DMS53 (cell line): ENCODE measurements around the gene ZNF211.

Experiments
- DNase-seq: peaks from one replicate; lab custom pipeline; 2025; lab: John Stamatoyannopoulos, UW

Gene ZNF211

GRCh38 chr19:57632987-57633831 lies at the start of gene ZNF211:
Gene ZNF211 (plus strand): TSS chr19:57633168. CDS start chr19:57633347, 179 bp downstream.
- DNase-seq = peak; percentile 96

DNA sequence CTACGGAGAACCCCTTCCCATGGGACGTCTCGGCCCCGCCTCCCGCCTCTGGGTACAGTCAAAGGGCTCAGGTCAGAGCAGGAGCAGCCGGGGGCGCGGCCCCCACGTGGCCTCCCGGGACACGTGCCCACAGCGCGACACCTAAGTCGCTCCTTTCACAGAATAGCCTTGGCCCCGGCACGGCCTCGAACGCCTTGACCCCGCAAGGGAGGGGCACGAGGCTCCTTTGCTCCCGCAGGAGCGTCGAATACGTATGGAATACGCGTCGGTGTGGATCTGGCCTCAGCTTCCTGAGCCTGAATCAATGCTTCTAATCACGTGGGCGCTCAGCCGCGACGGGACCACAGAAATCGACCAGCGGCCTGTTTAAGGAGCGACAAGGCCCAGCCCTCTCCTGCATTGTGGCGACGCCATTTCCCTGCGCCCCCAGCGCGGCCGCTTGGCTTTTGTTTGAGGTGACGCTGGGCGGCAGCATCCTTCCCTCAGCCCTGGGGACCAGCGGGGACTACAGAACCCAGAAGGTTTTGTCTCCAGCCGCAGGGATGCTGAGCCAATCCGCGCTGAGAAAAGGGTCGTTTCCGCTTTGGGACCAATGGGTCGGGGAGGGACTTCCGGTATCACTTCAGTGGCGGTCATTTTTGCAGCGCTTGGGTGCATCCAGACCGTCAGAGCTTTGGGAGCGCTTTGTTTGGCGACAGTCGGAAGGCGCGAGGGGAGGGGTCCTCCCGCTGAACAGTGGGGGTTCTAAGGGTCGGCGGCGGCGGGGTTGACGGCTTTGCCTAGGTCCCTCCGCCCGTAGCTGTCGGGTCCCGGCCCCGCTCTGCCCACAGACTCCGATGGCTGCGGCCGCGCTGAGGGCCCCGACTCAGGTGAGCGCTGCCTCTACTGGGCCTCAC lies 49.2 kb upstream of the ZNF211 start, which contains the start of gene ZIK1:
TSS of gene ZIK1 (plus strand) at position 625 of the 896 bp plus-strand sequence. CDS start at position 837, 212 bp downstream.
- DNase-seq = peak; percentile 97

- DNase-seq = no peak
These were observed 45.4 kb upstream of the ZNF211 start for GRCh38 chr19:57587529-57587928.

DNA sequence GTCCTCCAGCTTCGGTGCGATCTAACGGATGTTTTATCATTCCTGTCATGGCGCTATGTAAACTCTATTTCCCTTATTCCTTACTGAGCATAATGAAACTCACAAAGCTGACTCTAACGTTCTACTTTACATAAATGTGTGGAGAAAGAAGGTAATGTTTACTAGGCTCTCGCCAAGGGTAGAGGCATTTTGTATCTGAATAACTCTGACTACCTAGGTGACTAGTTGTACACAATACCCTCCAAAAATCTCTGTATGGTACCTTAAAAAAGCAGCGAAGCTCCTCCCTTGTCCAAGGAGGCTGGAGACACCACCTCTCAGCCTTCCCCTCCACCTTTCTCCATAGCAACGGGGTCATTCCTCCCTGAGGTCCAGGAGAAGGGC lies 33.6 kb upstream of the ZNF211 start:
- DNase-seq = no peak

DNA sequence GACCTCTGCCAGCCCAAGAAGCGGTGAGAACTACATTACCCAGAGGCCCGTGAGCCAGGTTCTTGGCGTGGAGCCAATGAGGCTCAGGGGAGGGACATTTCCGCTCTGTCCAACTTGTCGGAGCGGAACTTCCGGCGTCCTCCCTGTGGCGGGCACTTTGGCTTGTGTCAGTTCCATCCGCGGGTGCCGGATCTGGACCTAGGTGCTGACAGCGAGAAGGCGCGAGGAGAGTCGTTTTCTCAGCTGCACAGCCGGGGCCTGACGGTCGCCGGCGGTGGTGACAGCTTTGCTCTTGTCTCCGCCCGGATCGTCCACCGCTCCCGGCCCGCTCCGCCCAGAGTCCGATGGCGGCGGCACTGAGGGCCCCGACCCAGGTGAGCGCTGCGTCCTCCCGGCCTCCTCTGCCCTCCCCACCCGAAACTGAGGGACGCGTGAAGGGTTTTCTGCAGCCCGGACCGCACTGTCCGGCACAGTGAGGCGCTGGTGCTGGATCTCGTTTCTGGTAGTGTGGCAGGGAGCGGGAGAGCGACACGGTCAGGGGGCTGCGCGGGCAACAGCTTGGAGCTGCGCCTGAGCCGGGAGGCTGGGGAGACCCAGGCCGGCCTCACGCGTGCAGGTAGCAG lies 33.1 kb upstream of the ZNF211 start, which contains the start of gene ZNF530:
TSS of gene ZNF530 (plus strand) at position 125 of the 623 bp plus-strand sequence. CDS start 4,461 bp downstream, outside the sequence.
- DNase-seq = peak; percentile 96

GRCh38 chr19:57606931-57607330 lies 26.0 kb upstream of the ZNF211 start:
- DNase-seq = no peak

- peak; percentile 22 for DNase-seq
These were observed 21.9 kb upstream of the ZNF211 start for GRCh38 chr19:57611113-57611512.

DNA sequence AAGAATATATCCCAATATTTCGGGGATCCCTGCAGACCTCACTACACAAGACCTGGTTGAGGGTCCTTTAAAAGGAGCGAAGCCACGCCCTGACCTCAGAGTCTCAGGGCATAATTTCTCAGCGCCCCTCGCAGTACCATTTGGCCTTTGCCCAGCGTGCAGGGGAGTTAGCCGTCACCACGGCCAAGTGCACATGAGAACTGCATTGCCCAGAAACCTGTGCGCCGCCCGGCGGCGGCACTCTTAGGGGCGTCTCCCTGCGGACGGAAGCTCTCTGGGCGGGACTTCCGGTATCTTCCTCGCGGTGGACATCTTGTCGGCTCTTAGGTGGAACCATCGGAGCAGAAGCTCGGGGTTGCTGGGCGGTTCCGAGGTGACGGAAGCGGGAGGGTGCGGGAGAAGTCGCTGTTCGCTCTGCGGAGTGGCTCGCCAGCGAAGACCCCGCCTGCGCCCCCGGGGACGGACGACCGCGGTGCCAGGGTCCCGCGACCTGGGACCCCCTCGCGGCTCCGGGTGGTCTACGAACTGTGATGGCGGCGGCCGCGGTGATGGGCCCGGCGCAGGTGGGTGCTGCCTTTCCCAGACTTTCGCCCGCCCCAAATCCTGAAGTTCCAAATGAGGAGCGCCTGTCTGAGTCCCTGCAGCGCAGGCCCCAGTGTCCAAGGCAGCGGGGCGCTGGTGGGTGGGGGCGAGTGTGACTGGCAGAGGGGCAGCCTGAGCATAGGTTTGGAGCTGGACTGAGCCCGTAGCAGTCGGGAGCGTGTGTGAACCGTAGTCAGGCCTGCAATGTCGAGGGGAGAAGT lies 18.8 kb upstream of the ZNF211 start, which contains the start of gene ZNF134:
TSS of gene ZNF134 (plus strand) at position 302 of the 803 bp plus-strand sequence. CDS start 5,227 bp downstream, outside the sequence.
- DNase-seq = peak; percentile 95

GRCh38 chr19:57615346-57615745 lies 17.6 kb upstream of the ZNF211 start:
- DNase-seq = no peak

GRCh38 chr19:57620673-57621348 lies 12.2 kb upstream of the ZNF211 start:
- peak; percentile 29 for DNase-seq

DNA sequence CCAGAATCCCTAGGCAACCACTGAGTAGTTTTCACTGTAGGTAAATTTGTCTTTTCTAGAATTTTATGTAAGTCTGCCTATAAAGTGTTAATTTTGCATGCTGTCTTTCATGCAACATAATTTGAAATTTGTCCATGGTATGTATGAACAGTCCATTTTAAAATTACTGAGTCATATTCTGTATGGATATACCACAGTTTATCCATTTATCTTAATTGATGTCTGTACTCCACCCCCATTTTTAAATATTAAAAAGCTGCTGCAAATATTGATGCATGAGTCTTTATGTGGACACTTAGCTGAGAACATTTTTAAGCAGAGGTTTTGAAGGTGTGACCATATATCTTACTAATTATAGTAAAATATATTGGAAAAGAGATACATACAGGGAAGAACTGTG lies 9.9 kb upstream of the ZNF211 start:
- DNase-seq = no peak

DNA sequence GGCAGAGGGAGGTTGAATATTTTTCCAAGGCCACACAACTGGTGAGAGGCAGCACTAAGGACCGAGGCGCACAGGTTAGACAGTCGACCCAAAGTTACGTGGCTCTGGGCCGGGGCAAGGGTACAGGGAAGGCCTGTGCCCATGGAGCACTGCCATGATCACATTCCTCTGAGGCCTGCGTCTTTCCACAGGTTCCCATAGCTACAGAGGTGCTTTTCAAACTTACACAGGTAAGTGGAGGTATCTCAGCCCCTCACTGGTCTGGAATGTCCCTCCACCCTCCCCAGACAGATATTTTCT lies 814 bp downstream of the ZNF211 start:
- no peak for DNase-seq

DNA sequence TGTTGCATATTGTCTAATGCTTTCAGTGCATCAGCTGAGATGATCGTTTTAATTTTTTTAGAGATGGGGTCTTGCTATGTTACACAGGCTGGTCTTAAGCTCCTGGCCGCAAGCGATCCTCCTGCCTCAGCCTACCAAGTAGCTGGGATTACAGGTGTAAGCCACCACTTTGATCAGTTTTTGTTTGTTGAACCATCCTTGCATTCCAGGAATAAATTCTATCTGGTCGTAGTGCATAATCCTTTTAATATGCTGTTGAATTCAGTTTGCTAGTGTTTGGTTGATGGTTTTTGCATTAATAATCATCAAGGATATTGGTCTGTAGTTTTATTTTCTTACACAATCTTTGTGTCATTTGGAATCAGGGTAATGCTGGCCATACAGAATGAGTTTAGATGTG lies 4.4 kb downstream of the ZNF211 start:
- DNase-seq = no peak

DNA sequence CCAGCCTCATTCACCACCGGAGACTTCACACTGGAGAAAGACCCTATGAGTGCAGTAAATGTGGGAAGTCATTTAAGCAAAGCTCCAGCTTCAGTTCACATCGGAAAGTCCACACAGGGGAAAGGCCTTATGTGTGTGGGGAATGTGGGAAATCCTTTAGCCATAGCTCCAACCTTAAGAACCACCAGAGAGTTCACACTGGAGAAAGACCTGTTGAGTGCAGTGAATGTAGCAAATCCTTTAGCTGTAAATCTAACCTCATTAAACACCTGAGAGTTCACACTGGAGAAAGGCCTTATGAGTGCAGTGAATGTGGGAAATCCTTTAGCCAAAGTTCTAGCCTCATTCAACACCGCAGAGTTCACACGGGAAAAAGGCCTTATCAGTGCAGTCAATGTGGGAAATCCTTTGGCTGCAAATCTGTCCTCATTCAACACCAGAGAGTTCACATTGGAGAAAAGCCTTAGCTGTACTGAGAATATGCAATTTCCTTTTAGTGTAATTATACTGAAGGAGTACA lies 8.8 kb downstream of the ZNF211 start:
- DNase-seq = no peak

- peak; percentile 5 for DNase-seq
These were observed 9.6 kb downstream of the ZNF211 start for GRCh38 chr19:57642396-57643046.

DNA sequence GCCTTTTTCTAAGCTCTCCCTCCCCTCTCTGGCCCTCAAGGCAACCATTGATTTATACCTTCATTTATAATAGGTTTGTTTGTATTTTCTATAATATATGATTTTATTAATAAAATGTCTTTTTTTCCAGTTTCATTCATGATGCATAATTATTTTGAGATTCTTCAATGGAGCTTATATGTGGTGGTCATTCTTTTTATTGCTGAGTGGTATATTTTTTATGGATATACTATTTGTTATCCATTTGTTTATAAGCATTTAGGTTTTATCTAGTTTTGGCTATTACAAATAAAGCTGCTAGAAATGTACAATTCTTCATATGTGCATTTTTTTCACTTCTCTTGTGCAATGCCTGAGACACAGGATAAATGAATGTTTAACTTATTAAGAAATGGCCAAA lies 10.8 kb downstream of the ZNF211 start:
- no peak for DNase-seq

- no peak for DNase-seq
These were observed 15.5 kb downstream of the ZNF211 start for GRCh38 chr19:57648331-57649003.

DNA sequence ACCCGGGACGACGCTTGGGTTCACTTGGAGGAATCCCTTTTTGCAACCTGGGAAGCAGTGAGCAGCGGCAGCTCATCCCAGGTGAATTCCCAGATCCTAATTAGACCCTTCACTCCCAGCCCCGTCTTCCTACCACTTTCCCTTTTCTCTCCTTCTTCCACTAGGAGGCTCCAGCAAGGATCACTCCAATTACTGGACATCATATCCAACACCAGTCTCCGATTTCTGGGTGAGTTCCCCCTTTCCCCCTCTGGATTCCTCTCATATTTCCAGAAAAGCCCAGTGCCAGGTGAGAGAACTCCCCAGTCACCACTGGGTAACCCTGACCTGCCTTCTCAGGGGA lies 18.7 kb downstream of the ZNF211 start:
- DNase-seq = no peak

- no peak for DNase-seq
These were observed 20.7 kb downstream of the ZNF211 start for GRCh38 chr19:57653689-57654088.

DNA sequence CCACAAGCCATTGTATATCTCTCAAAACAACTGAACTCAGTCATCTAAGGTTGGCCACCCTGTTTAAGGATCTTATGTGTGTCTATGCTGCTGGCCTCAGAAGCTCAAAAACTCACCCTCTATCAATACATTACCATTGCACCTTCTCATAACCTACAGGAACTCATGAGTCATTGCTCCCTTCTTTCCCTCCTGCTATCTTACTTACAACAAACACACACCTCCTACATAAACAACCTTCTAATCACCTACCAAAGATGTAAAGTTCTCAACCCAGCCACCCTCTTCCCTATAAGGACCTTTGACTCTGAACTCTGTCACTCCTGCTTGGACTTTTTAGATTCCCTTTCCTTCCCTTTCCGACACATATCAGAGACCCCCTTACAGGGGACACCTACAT lies 22.5 kb downstream of the ZNF211 start:
- DNase-seq = no peak
